ENCODE results near the gene AP4S1.
A peak's percentile ranks its signal among the peaks of the same experiment; 100 is the strongest.
"Not testable (repeated sequence)": the region's sequence is repeated elsewhere in the genome, so short reads cannot be mapped to it uniquely, and the experiment has no call there.

The AP4S1 gene

GRCh38 chr14:31090883-31091764 lies 65.7 kb downstream of the AP4S1 start:
- no peak for DNase-seq

- DNase-seq: no peak
Observed at GRCh38 chr14:31092160-31092708, 66.8 kb downstream of the AP4S1 start.

GRCh38 chr14:31093884-31094839 lies 68.7 kb downstream of the AP4S1 start:
- DNase-seq: not testable (repeated sequence)

- DNase-seq: not testable (repeated sequence)
Observed at GRCh38 chr14:31095817-31096216, 70.4 kb downstream of the AP4S1 start.

- no peak for DNase-seq
Observed at GRCh38 chr14:31096255-31096654, 70.8 kb downstream of the AP4S1 start.

- no peak for DNase-seq
Observed at GRCh38 chr14:31097081-31097480, 71.6 kb downstream of the AP4S1 start.

- DNase-seq: no peak
Observed at GRCh38 chr14:31106768-31107167, 81.3 kb downstream of the AP4S1 start.

- no peak for DNase-seq
Observed at GRCh38 chr14:31109257-31109656, 83.8 kb downstream of the AP4S1 start.

GRCh38 chr14:31110872-31111271 lies 85.4 kb downstream of the AP4S1 start:
- no peak for DNase-seq

- no peak for DNase-seq
Observed at GRCh38 chr14:31113794-31114193, 88.3 kb downstream of the AP4S1 start.

- DNase-seq: no peak
Observed at GRCh38 chr14:31118892-31119291, 93.4 kb downstream of the AP4S1 start.

GRCh38 chr14:31122098-31122611 lies 96.7 kb downstream of the AP4S1 start:
- no peak for DNase-seq

GRCh38 chr14:31122921-31123320 lies 97.5 kb downstream of the AP4S1 start:
- DNase-seq: no peak

- DNase-seq: no peak
Observed at GRCh38 chr14:31124197-31124596, 98.7 kb downstream of the AP4S1 start.

- DNase-seq: no peak
Observed at GRCh38 chr14:31125231-31125630, 99.8 kb downstream of the AP4S1 start.

- no peak for DNase-seq
Observed at GRCh38 chr14:31126680-31127079, 101.2 kb downstream of the AP4S1 start.

- DNase-seq: peak; percentile 26
Observed at GRCh38 chr14:31127690-31128089, 102.2 kb downstream of the AP4S1 start.

- DNase-seq: no peak
Observed at GRCh38 chr14:31128601-31129526, 103.4 kb downstream of the AP4S1 start.

- DNase-seq: no peak
Observed at GRCh38 chr14:31133133-31133532, 107.7 kb downstream of the AP4S1 start.

GRCh38 chr14:31137214-31137889 lies 111.9 kb downstream of the AP4S1 start:
- DNase-seq: no peak

- DNase-seq: no peak
Observed at GRCh38 chr14:31138301-31138700, 112.9 kb downstream of the AP4S1 start.
